Measurements from ENCODE around the gene HEMK1. TPM values are rescaled to one million over a fixed set of nuclear protein-coding genes. Genes with fewer than 3 reads are reported as not detected.

The HEMK1 gene
- total RNA-seq, 2 experiments from 2014 or later = 19.3 to 27.4 TPM

- Histone ChIP-seq H4K20me1 (ENCODE audit: insufficient read depth, low read length) (no peaks in the 10 kb centered on the region), H3K79me2 (ENCODE audit: insufficient read depth, low read depth, low read length) (no peaks in the 10 kb centered on the region), H3K4me2 (ENCODE audit: low read length) (no peak overlapping the region), H3K9me3 (ENCODE audit: low read length) (no peaks in the 10 kb centered on the region), H3K4me1 (ENCODE audit: insufficient read depth, low read length, poor library complexity, severe bottlenecking) (peaks cover 10% of the 10 kb centered on the region), H3K9me2 (ENCODE audit: insufficient read depth, low read length) (no peaks in the 10 kb centered on the region), H3K4me3 (ENCODE audit: low read depth, low read length, poor library complexity, severe bottlenecking) (no peak overlapping the region), H2AFZ (ENCODE audit: low read length) (no peak overlapping the region), H3K27ac (ENCODE audit: low read depth, low read length, poor library complexity, severe bottlenecking) (no peak overlapping the region), H3K36me3 (ENCODE audit: insufficient read depth, low read length) (no peaks in the 10 kb centered on the region)
- no TSS peak for BruUV-seq (replicated peaks)
- intact Hi-C loops (cut with micrococcal nuclease; ENCODE audit: unreplicated experiment) = no loop called here
- no peak for DNase-seq (ENCODE audit: low spot score)
- ChIA-PET POLR2A (interaction anchor here (0.7 kb wide), 2 partner anchors 48 to 213 kb away, joined by 3 to 4 read pairs; no protein-coding TSS in a partner anchor), CTCF (ENCODE audit: unreplicated experiment) (no interaction called here)
- no peak for TF ChIP-seq EZH2phosphoT487 (IDR thresholded peaks at IDR 0.05; ENCODE audit: borderline replicate concordance, low read depth, low read length)
- TF ChIP-seq CTCF (conservative IDR thresholded peaks at IDR 0.05; ENCODE audit: low read length) = no peak
Observed at GRCh38 chr3:50594253-50594785, 25.0 kb downstream of the HEMK1 start.

GRCh38 chr3:50599115-50599715, 29.9 kb downstream of the HEMK1 start:
- CTCF ChIA-PET (ENCODE audit: unreplicated experiment) = no interaction called here
- intact Hi-C loops (cut with micrococcal nuclease; ENCODE audit: unreplicated experiment) = no loop called here
- no peaks in the 10 kb centered on the region for H3K79me2 ChIP-seq (ENCODE audit: insufficient read depth, low read depth, low read length)
- H3K36me3 ChIP-seq (ENCODE audit: insufficient read depth, low read length) = no peaks in the 10 kb centered on the region
- no peaks in the 10 kb centered on the region for H3K9me3 ChIP-seq (ENCODE audit: low read length)
- H3K9me2 ChIP-seq (ENCODE audit: insufficient read depth, low read length) = no peaks in the 10 kb centered on the region
- no peak for DNase-seq (ENCODE audit: low spot score)
- POLR2A ChIA-PET = no interaction called here
- no TSS peak for BruUV-seq (replicated peaks)
- TF ChIP-seq CTCF (conservative IDR thresholded peaks at IDR 0.05; ENCODE audit: low read length) (no peak), EZH2phosphoT487 (IDR thresholded peaks at IDR 0.05; ENCODE audit: borderline replicate concordance, low read depth, low read length) (no peak)
- no peaks in the 10 kb centered on the region for H4K20me1 ChIP-seq (ENCODE audit: insufficient read depth, low read length)
- H3K4me2 ChIP-seq (ENCODE audit: low read length) = no peak overlapping the region
- no peak overlapping the region for H2AFZ ChIP-seq (ENCODE audit: low read length)
- no peak overlapping the region for H3K27ac ChIP-seq (ENCODE audit: low read depth, low read length, poor library complexity, severe bottlenecking)
- no peak overlapping the region for H3K4me3 ChIP-seq (ENCODE audit: low read depth, low read length, poor library complexity, severe bottlenecking)
- H3K4me1 ChIP-seq (ENCODE audit: insufficient read depth, low read length, poor library complexity, severe bottlenecking) = no peaks in the 10 kb centered on the region

- intact Hi-C loops (cut with micrococcal nuclease; ENCODE audit: unreplicated experiment) = no loop called here
- H3K9me2 ChIP-seq (ENCODE audit: insufficient read depth, low read length) = no peaks in the 10 kb centered on the region
- H3K4me3 ChIP-seq (ENCODE audit: low read depth, low read length, poor library complexity, severe bottlenecking) = no peak overlapping the region
- no peaks in the 10 kb centered on the region for H3K79me2 ChIP-seq (ENCODE audit: insufficient read depth, low read depth, low read length)
- no TSS peak for BruUV-seq (replicated peaks)
- H3K9me3 ChIP-seq (ENCODE audit: low read length) = no peaks in the 10 kb centered on the region
- DNase-seq (ENCODE audit: low spot score) = no peak
- H4K20me1 ChIP-seq (ENCODE audit: insufficient read depth, low read length) = no peaks in the 10 kb centered on the region
- no peaks in the 10 kb centered on the region for H3K4me1 ChIP-seq (ENCODE audit: insufficient read depth, low read length, poor library complexity, severe bottlenecking)
- no peaks in the 10 kb centered on the region for H3K36me3 ChIP-seq (ENCODE audit: insufficient read depth, low read length)
- POLR2A ChIA-PET = no interaction called here
- no peak overlapping the region for H3K4me2 ChIP-seq (ENCODE audit: low read length)
- H3K27ac ChIP-seq (ENCODE audit: low read depth, low read length, poor library complexity, severe bottlenecking) = no peak overlapping the region
- TF ChIP-seq EZH2phosphoT487 (IDR thresholded peaks at IDR 0.05; ENCODE audit: borderline replicate concordance, low read depth, low read length) (no peak), CTCF (conservative IDR thresholded peaks at IDR 0.05; ENCODE audit: low read length) (no peak)
- H2AFZ ChIP-seq (ENCODE audit: low read length) = no peak overlapping the region
- CTCF ChIA-PET (ENCODE audit: unreplicated experiment) = no interaction called here
Observed at GRCh38 chr3:50599716-50600118, 30.4 kb downstream of the HEMK1 start.
